Measurements from ENCODE around the gene PKP3.
A peak's percentile ranks its signal among the peaks of the same experiment; 100 is the strongest.

The PKP3 gene

GRCh38 chr11:441043-441417, 47.0 kb downstream of the PKP3 start:
- DNase-seq (ENCODE audit: low read depth) = no peak
- TF ChIP-seq, protein P1, sequence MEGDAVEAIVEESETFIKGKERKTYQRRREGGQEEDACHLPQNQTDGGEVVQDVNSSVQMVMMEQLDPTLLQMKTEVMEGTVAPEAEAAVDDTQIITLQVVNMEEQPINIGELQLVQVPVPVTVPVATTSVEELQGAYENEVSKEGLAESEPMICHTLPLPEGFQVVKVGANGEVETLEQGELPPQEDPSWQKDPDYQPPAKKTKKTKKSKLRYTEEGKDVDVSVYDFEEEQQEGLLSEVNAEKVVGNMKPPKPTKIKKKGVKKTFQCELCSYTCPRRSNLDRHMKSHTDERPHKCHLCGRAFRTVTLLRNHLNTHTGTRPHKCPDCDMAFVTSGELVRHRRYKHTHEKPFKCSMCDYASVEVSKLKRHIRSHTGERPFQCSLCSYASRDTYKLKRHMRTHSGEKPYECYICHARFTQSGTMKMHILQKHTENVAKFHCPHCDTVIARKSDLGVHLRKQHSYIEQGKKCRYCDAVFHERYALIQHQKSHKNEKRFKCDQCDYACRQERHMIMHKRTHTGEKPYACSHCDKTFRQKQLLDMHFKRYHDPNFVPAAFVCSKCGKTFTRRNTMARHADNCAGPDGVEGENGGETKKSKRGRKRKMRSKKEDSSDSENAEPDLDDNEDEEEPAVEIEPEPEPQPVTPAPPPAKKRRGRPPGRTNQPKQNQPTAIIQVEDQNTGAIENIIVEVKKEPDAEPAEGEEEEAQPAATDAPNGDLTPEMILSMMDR (IDR thresholded peaks at IDR 0.05; ENCODE audit: low read length, missing control alignments) = no peak
- no peak overlapping the region for H3K4me3 ChIP-seq (replicated peaks; ENCODE audit: low read depth, low read length)

- no peak for DNase-seq (ENCODE audit: low read depth)
- TF ChIP-seq, protein P1 (IDR thresholded peaks at IDR 0.05; ENCODE audit: low read length, missing control alignments) = no peak
- H3K4me3 ChIP-seq (replicated peaks; ENCODE audit: low read depth, low read length) = no peak within 1 kb of the TSS
Observed at GRCh38 chr11:441418-442274, 47.6 kb downstream of the PKP3 start, which contains the start of gene ANO9. TSS of gene ANO9 (minus strand) at chr11:442011. CDS start at chr11:441926, 85 bp downstream.

DNA sequence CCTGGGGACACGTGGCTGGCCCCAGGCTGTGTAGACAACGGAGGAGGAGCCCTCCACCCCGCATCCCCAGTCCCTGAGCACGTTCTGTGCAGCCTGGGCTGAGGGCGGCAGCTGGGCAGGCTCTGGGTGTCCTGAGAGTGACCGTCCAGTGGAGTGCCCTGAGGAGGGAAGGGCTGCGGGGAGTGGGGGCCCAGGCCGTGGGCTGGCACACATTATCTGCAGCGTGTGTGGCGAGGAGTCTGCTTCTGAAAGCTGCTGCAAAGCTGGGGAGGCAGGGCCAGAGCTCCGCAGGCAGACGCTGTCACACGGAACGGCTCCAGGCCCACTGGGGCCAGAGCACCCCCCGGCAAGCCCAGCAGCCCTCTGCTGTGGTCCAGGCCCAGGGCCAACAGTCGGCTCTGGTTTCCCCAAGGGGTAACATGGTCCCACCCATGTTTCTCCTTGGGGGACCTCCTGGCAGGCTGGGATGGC, 48.6 kb downstream of the PKP3 start:
- DNase-seq (ENCODE audit: low read depth) = no peak
- TF ChIP-seq, protein P1 (IDR thresholded peaks at IDR 0.05; ENCODE audit: low read length, missing control alignments) = no peak
- no peak overlapping the region for H3K4me3 ChIP-seq (replicated peaks; ENCODE audit: low read depth, low read length)

DNA sequence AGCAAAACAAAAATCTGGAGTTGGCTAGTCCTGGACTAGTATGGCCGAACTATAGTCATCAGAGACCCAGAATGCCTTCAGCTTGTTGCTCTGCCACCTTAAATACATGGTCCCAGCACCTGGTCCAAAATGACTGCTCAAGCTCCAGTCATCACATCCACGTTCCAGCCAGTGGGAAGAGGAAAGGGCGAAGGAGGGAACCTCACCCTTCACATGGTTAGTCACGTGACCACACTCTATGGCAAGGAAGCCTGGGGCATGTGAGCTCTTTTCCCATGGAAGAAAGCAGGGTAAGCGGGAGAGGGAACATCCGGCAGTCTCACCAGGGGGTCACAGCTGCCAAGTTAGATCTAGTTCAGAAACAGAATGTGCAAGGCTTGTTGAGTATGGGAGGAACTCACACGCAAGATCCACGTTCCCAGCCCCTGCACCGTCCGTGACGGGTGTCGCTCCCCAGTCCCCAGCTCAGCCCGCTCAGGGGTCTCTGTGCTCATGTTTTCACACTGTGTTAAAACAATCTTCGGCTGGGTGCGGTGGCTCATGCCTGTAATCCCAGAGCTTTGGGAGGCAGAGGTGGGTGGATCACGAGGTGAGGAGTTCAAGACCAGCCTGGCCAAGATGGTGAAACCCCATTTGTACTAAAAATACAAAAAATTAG, 49.7 kb downstream of the PKP3 start:
- DNase-seq (ENCODE audit: low read depth) = peak; percentile 13
- H3K4me3 ChIP-seq (replicated peaks; ENCODE audit: low read depth, low read length) = no peak overlapping the region
- TF ChIP-seq, protein P1 (IDR thresholded peaks at IDR 0.05; ENCODE audit: low read length, missing control alignments) = no peak

- DNase-seq (ENCODE audit: low read depth) = peak; percentile 50
Observed at GRCh38 chr11:444396-445144, 50.6 kb downstream of the PKP3 start.

More at GRCh38 chr11:444396-445144, 50.6 kb downstream of the PKP3 start:
- TF ChIP-seq, protein P1 (IDR thresholded peaks at IDR 0.05; ENCODE audit: low read length, missing control alignments) = no peak
- no peak overlapping the region for H3K4me3 ChIP-seq (replicated peaks; ENCODE audit: low read depth, low read length)

All from fibroblast of pulmonary artery (primary cell).